Suppressor macrophage treated with lipopolysaccharide for 4 hours (primary cell): ENCODE measurements around the gene FOXC1.
A peak's percentile ranks its signal among the peaks of the same experiment; 100 is the strongest.

ENCODE experiments used
- DNase-seq: peaks from one replicate; pipeline ENCODE4 v3.0.0-alpha.2; 2020

FOXC1 gene

GRCh38 chr6:1645466-1646185, 35.9 kb downstream of the FOXC1 start:
- DNase-seq: no peak

- no peak for DNase-seq
Observed at GRCh38 chr6:1651362-1651761, 41.6 kb downstream of the FOXC1 start.

- no peak for DNase-seq
Observed at GRCh38 chr6:1652842-1653241, 43.1 kb downstream of the FOXC1 start.

GRCh38 chr6:1654054-1654453, 44.3 kb downstream of the FOXC1 start:
- peak; percentile 72 for DNase-seq

GRCh38 chr6:1657116-1657770, 47.5 kb downstream of the FOXC1 start:
- DNase-seq: no peak

- DNase-seq: no peak
Observed at GRCh38 chr6:1657771-1658165, 48.1 kb downstream of the FOXC1 start.

GRCh38 chr6:1658212-1659005, 48.7 kb downstream of the FOXC1 start:
- no peak for DNase-seq

GRCh38 chr6:1659816-1660215, 50.1 kb downstream of the FOXC1 start:
- DNase-seq: no peak

- no peak for DNase-seq
Observed at GRCh38 chr6:1662534-1662933, 52.8 kb downstream of the FOXC1 start.
